ENCODE results near the gene HRCT1. TPM values are rescaled to one million over a fixed set of nuclear protein-coding genes. Genes with fewer than 3 reads are reported as not detected.
"Not testable (repeated sequence)": the region's sequence is repeated elsewhere in the genome, so short reads cannot be mapped to it uniquely, and the experiment has no call there.

Gene HRCT1
- total RNA-seq, 2 experiments from 2014 or later, result not detected

DNA sequence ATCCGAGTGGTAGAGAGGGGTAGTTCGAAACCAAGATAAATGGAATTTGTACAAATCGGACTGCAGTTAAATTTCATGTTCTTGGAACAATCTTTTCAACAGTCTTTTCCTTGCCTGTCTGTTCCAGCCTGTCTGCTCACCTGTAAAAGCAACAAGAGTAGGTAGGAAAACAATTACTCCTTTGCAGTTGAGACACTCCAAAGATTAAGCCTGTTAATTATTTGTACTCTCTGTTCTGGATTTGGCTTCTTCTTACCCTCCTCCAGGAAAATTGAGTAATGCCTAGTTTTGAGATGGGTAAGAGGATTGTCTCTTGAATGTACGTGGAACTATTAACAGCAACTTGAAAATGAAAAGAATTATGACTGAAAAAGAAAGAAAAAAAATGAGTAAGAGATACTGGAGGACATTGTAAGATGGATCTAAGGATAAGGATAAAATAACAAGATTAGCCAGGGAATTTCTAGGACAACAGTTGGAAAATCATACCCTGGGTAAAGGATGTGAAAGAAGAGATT lies 27.6 kb downstream of the HRCT1 start:
- no peak overlapping the region for H3K27ac Mint-ChIP-seq
- no peak overlapping the region for H3K27ac ChIP-seq (ENCODE audit: low read depth in 1 of 2, low read length in 2 of 2)
- CTCF ChIA-PET, result no interaction called here

DNA sequence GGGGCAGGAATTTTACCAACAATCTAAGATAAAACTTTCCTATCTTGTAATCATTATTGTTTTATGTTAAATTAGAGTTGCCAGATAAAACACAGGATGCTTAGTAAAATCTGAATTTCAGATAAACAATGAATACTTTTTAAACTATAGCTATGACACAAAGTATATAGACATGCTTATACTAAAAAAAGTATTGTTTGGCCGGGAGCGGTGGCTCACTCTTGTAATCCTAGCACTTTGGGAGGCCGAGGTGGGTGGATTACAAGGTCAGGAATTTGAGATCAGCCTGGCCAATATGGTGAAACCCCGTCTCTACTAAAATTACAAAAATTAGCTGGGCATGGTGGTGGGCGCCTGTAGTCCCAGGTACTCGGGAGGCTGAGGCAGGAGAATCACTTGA lies 28.1 kb downstream of the HRCT1 start:
- H3K27ac Mint-ChIP-seq; CTCF ChIA-PET; H3K9me3 Mint-ChIP-seq; DNase-seq; H3K27ac ChIP-seq (ENCODE audit: low read depth in 1 of 2, low read length in 2 of 2); ATAC-seq (ENCODE audit: poor library complexity); H3K4me3 Mint-ChIP-seq; H3K27me3 Mint-ChIP-seq; H3K4me3 ChIP-seq (ENCODE audit: low read length); intact Hi-C loops (cut with DNase I, micrococcal nuclease); H3K9me3 ChIP-seq (ENCODE audit: control insufficient read depth in 1 of 2, insufficient read depth in 1 of 2, low read length in 2 of 2); H3K27me3 ChIP-seq (ENCODE audit: control insufficient read depth in 1 of 2, insufficient read depth in 2 of 2, low read length in 2 of 2); H3K36me3 ChIP-seq (ENCODE audit: insufficient read depth, low read length); H3K36me3 Mint-ChIP-seq (ENCODE audit: low read depth): not testable (repeated sequence)
- H3K4me1 Mint-ChIP-seq (ENCODE audit: low read depth), result peaks cover 57% of the 10 kb centered on the region
- H3K4me1 ChIP-seq (ENCODE audit: insufficient read depth, low read length), result peaks cover 18% of the 10 kb centered on the region
- POLR2A ChIA-PET, result interaction anchor here (1.1 kb wide), 1 partner anchor 25 kb away, joined by 3 read pairs; no protein-coding TSS in a partner anchor

More for the DNA sequence above, 27.6 kb downstream of the HRCT1 start:
- Histone ChIP-seq H3K27me3 (ENCODE audit: control insufficient read depth in 1 of 2, insufficient read depth in 2 of 2, low read length in 2 of 2) (no peaks in the 10 kb centered on the region), H3K9me3 (ENCODE audit: control insufficient read depth in 1 of 2, insufficient read depth in 1 of 2, low read length in 2 of 2) (no peaks in the 10 kb centered on the region), H3K36me3 (ENCODE audit: insufficient read depth, low read length) (no peaks in the 10 kb centered on the region), H3K4me1 (ENCODE audit: insufficient read depth, low read length) (peaks cover 13% of the 10 kb centered on the region), H3K4me3 (ENCODE audit: low read length) (no peak overlapping the region)
- TF ChIP-seq, protein P1, sequence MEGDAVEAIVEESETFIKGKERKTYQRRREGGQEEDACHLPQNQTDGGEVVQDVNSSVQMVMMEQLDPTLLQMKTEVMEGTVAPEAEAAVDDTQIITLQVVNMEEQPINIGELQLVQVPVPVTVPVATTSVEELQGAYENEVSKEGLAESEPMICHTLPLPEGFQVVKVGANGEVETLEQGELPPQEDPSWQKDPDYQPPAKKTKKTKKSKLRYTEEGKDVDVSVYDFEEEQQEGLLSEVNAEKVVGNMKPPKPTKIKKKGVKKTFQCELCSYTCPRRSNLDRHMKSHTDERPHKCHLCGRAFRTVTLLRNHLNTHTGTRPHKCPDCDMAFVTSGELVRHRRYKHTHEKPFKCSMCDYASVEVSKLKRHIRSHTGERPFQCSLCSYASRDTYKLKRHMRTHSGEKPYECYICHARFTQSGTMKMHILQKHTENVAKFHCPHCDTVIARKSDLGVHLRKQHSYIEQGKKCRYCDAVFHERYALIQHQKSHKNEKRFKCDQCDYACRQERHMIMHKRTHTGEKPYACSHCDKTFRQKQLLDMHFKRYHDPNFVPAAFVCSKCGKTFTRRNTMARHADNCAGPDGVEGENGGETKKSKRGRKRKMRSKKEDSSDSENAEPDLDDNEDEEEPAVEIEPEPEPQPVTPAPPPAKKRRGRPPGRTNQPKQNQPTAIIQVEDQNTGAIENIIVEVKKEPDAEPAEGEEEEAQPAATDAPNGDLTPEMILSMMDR (IDR thresholded peaks at IDR 0.05), result no peak
- Mint-ChIP-seq H3K4me3 (no peak overlapping the region), H3K36me3 (ENCODE audit: low read depth) (no peaks in the 10 kb centered on the region), H3K9me3 (peaks cover 2% of the 10 kb centered on the region), H3K27me3 (no peaks in the 10 kb centered on the region), H3K4me1 (ENCODE audit: low read depth) (peaks cover 53% of the 10 kb centered on the region)
- intact Hi-C loops (cut with DNase I, micrococcal nuclease), result no loop called here
- ATAC-seq (ENCODE audit: poor library complexity), result no peak
- no peak for DNase-seq
- POLR2A ChIA-PET, result interaction anchor here (1.1 kb wide), 1 partner anchor 25 kb away, joined by 3 read pairs; no protein-coding TSS in a partner anchor

DNA sequence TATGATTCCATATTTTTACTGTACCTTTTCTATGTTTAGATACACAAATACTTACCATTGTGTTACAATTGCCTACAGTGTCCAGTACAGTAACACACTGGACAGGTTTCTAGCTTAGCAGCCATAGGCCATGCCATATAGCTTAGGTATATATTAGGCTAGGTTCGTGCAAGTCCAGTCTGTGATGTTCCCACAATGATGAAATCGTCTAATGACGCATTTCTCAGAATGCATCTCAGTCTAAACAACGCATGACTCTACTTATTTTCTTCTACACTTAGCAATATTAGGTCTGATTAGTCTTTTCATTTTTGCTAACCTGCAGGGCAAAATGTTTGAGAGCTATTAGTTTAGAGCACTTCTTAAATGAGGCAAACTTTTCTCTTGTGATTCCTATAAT lies 29.3 kb downstream of the HRCT1 start:
- intact Hi-C loops (cut with DNase I, micrococcal nuclease), result no loop called here
- no peaks in the 10 kb centered on the region for H3K36me3 ChIP-seq (ENCODE audit: insufficient read depth, low read length)
- ATAC-seq (ENCODE audit: poor library complexity), result no peak
- no peak overlapping the region for H3K4me3 ChIP-seq (ENCODE audit: low read length)
- no peaks in the 10 kb centered on the region for H3K27me3 ChIP-seq (ENCODE audit: control insufficient read depth in 1 of 2, insufficient read depth in 2 of 2, low read length in 2 of 2)
- Mint-ChIP-seq H3K36me3 (ENCODE audit: low read depth) (no peaks in the 10 kb centered on the region), H3K9me3 (peaks cover 2% of the 10 kb centered on the region), H3K27me3 (no peaks in the 10 kb centered on the region), H3K4me1 (ENCODE audit: low read depth) (peaks cover 68% of the 10 kb centered on the region), H3K4me3 (no peak overlapping the region), H3K27ac (no peak overlapping the region)
- H3K4me1 ChIP-seq (ENCODE audit: insufficient read depth, low read length), result peaks cover 27% of the 10 kb centered on the region
- no peak overlapping the region for H3K27ac ChIP-seq (ENCODE audit: low read depth in 1 of 2, low read length in 2 of 2)
- CTCF ChIA-PET, result no interaction called here
- TF ChIP-seq, protein P1 (IDR thresholded peaks at IDR 0.05), result no peak
- POLR2A ChIA-PET, result no interaction called here
- H3K9me3 ChIP-seq (ENCODE audit: control insufficient read depth in 1 of 2, insufficient read depth in 1 of 2, low read length in 2 of 2), result no peaks in the 10 kb centered on the region
- DNase-seq, result no peak
